Measurements from ENCODE around the gene B3GAT1.

DNA sequence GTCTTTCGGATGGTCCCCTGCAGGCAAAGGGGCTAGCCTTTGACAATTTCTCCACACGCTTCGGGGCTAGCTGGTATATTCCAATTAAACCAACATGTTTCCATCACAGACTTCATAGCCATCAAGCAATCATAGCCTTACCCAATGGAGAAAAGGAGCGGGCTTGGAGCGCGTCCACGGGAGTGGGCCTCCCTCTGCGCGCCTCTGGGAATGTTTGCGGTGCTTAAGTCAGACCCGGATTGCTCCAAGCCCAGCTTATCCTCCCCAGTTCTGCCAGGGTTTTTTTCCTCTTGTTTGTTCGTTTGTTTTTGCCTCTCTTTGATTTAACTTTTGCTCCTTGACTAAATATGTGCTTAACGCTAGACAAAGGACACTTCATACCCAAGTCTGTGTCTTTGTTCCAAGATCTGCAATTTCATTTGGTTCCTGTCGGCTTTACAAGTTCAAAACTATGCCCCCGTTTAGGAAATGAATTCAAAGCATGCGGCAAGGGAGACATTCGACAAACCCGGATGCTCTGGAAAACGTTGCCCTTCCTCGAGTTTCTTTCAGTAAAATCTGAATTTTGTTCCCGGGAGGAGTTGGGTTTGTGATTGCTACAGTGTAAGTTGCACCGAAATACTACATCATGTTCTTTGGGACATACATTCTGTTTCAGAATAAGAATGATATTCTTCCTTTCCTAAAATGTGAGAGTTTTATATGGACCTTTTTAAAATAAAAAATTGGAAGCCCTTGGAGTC, 81.3 kb downstream of the B3GAT1 start:
- TF ChIP-seq POLR2A (IDR thresholded peaks at IDR 0.05; ENCODE audit: low read length) (no peak), GATA1 (IDR thresholded peaks at IDR 0.05; ENCODE audit: low read depth, low read length) (no peak)

Data from erythroblast (primary cell).